A673 (cell line): ENCODE measurements around the gene SMTN.

Experiments used
- EZH2 ChIP-seq: fragments of 200-600 bp; sonication (generic); IDR thresholded peaks from 2 replicates; pipeline ENCODE4 v1.6.1; 2017; ENCODE audit warnings: borderline replicate concordance, low read depth, mild to moderate bottlenecking, mixed read lengths, antibody characterized with exemption, low read length; ENCODE audit not compliant: poor library complexity, severe bottlenecking
- TF ChIP-seq, protein P1 (sequence below): fragments of 300-800, 200-600 bp; sonication (generic); conservative IDR thresholded peaks from 2 replicates; pipeline ENCODE4 v1.5.1; 2017; ENCODE audit warnings: low read depth, mild to moderate bottlenecking, antibody characterized with exemption, low read length, moderate library complexity, mixed read lengths

GRCh38 chr22:31104869-31105268, 23.8 kb downstream of the SMTN start:
- TF ChIP-seq, protein P1, sequence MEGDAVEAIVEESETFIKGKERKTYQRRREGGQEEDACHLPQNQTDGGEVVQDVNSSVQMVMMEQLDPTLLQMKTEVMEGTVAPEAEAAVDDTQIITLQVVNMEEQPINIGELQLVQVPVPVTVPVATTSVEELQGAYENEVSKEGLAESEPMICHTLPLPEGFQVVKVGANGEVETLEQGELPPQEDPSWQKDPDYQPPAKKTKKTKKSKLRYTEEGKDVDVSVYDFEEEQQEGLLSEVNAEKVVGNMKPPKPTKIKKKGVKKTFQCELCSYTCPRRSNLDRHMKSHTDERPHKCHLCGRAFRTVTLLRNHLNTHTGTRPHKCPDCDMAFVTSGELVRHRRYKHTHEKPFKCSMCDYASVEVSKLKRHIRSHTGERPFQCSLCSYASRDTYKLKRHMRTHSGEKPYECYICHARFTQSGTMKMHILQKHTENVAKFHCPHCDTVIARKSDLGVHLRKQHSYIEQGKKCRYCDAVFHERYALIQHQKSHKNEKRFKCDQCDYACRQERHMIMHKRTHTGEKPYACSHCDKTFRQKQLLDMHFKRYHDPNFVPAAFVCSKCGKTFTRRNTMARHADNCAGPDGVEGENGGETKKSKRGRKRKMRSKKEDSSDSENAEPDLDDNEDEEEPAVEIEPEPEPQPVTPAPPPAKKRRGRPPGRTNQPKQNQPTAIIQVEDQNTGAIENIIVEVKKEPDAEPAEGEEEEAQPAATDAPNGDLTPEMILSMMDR, result peak; percentile 64
- TF ChIP-seq EZH2, result no peak
